Measurements from ENCODE around the gene CLEC6A. TPM values are rescaled to one million over a fixed set of nuclear protein-coding genes. Genes with fewer than 3 reads are reported as not detected.

CLEC6A gene
- total RNA-seq, 6 donors from 2014 or later = 0.49 to 0.98 (median 0.77) TPM; not detected in 2

GRCh38 chr12:8446642-8447547, 8.9 kb upstream of the CLEC6A start:
- no peaks in the 10 kb centered on the region for H3K27me3 ChIP-seq
- no peaks in the 10 kb centered on the region for H3K36me3 ChIP-seq
- WGBS, 2 donors = 89 to 92% methylated on average over 25 to 35 of the region's 35 CpGs
- no peaks in the 10 kb centered on the region for H3K4me1 ChIP-seq
- no peaks in the 10 kb centered on the region for H3K9me3 ChIP-seq
- ATAC-seq (ENCODE audit: low FRiP score in 2 of 2) (no peak), DNase-seq (peak in 1 of 2 donors; percentile 16)
- no peak overlapping the region for H3K4me3 ChIP-seq
- TF ChIP-seq, protein P1, sequence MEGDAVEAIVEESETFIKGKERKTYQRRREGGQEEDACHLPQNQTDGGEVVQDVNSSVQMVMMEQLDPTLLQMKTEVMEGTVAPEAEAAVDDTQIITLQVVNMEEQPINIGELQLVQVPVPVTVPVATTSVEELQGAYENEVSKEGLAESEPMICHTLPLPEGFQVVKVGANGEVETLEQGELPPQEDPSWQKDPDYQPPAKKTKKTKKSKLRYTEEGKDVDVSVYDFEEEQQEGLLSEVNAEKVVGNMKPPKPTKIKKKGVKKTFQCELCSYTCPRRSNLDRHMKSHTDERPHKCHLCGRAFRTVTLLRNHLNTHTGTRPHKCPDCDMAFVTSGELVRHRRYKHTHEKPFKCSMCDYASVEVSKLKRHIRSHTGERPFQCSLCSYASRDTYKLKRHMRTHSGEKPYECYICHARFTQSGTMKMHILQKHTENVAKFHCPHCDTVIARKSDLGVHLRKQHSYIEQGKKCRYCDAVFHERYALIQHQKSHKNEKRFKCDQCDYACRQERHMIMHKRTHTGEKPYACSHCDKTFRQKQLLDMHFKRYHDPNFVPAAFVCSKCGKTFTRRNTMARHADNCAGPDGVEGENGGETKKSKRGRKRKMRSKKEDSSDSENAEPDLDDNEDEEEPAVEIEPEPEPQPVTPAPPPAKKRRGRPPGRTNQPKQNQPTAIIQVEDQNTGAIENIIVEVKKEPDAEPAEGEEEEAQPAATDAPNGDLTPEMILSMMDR (IDR thresholded peaks at IDR 0.05) = no peak
- TF ChIP-seq POLR2A (IDR thresholded peaks at IDR 0.05) (no peak), EP300 (IDR thresholded peaks at IDR 0.05) (no peak), POLR2AphosphoS5 (IDR thresholded peaks at IDR 0.05) (no peak)
- H3K27ac ChIP-seq = no peak overlapping the region

DNA sequence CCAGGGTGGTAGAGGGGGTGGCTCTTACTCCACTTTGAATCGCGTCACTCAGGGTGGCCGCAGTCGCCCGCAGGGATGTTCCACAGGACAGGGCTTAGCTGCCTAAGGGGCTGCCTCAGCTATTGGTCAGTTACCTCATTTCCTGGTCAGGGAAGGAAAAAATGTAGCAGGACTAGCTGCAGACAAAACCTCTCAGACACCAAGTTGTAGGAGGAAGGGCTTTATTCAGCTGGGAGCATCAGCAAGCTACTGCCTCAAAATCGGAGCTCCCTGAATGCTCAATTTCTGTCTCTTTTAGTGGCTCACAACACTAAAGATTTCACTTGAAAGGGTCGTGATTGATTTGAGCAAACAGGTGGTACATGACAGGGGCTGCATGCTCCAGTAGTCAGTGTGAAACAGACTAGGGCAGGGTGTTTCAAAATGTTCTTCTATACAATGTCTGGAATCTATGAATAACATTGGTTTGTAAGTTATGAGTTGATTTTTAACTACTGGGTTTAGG, 6.4 kb upstream of the CLEC6A start:
- 73% methylated on average over 5 to 7 of the region's 7 CpGs for whole genome bisulfite sequencing, 2 donors
- DNase-seq (peak in 1 of 2 donors; percentile 11), ATAC-seq (ENCODE audit: low FRiP score in 2 of 2) (no peak)
- Histone ChIP-seq H3K4me3 (no peak overlapping the region), H3K9me3 (no peaks in the 10 kb centered on the region), H3K4me1 (no peaks in the 10 kb centered on the region), H3K27me3 (no peaks in the 10 kb centered on the region), H3K36me3 (no peaks in the 10 kb centered on the region), H3K27ac (no peak overlapping the region)
- no peak for TF ChIP-seq EP300 (IDR thresholded peaks at IDR 0.05)
- no peak for TF ChIP-seq POLR2A (IDR thresholded peaks at IDR 0.05)
- TF ChIP-seq, protein P1 (IDR thresholded peaks at IDR 0.05) = no peak
- no peak for TF ChIP-seq POLR2AphosphoS5 (IDR thresholded peaks at IDR 0.05)

- ATAC-seq (ENCODE audit: low FRiP score in 2 of 2) = no peak
- H3K9me3 ChIP-seq = no peaks in the 10 kb centered on the region
- no peaks in the 10 kb centered on the region for H3K4me1 ChIP-seq
- TF ChIP-seq POLR2AphosphoS5 (IDR thresholded peaks at IDR 0.05) = no peak
- no peak for TF ChIP-seq POLR2A (IDR thresholded peaks at IDR 0.05)
- no peak for TF ChIP-seq EP300 (IDR thresholded peaks at IDR 0.05)
- TF ChIP-seq, protein P1 (IDR thresholded peaks at IDR 0.05) = no peak
- no peak overlapping the region for H3K4me3 ChIP-seq
- peak in 1 of 2 donors; percentile 52 for DNase-seq
- peak overlapping the region in 2 of 4 donors; percentile 28 to 51 for H3K27ac ChIP-seq
- no peaks in the 10 kb centered on the region for H3K36me3 ChIP-seq
- WGBS, 2 donors = 91 to 93% methylated on average over 12 of the region's 12 CpGs
- H3K27me3 ChIP-seq = no peaks in the 10 kb centered on the region
Observed at GRCh38 chr12:8452036-8452435, 3.7 kb upstream of the CLEC6A start.

DNA sequence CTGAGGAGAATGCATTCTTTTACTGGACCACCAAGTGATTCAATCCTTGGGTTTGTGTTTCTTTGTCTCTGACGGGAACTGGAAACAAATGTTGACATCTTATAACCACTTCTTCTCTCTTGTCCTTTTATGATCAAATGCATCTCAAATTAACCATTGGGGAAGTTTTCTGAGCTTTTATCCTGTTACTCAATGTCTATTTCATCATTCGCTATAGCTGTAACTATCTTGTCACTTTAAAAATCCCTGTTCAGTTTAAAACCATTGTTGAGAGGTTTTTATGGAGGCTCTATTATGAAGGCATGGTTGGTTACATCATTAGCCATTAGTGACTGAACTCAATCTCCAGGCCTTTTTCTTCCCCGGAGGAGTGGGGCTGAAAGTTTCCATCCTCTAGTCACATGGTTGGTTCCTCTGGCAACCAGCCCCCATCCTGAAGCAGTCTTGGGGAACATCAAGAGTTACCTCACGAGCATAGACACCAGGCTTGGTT, 2.7 kb upstream of the CLEC6A start:
- ATAC-seq (ENCODE audit: low FRiP score in 2 of 2) (peak in 1 of 2 donors; percentile 72), DNase-seq (peak in 1 of 2 donors; percentile 51)
- Histone ChIP-seq H3K27me3 (no peaks in the 10 kb centered on the region), H3K27ac (peak overlapping the region in 2 of 4 donors; percentile 28 to 51), H3K4me3 (no peak overlapping the region), H3K4me1 (no peaks in the 10 kb centered on the region), H3K36me3 (no peaks in the 10 kb centered on the region), H3K9me3 (no peaks in the 10 kb centered on the region)
- no peak for TF ChIP-seq EP300 (IDR thresholded peaks at IDR 0.05)
- TF ChIP-seq, protein P1 (IDR thresholded peaks at IDR 0.05) = no peak
- TF ChIP-seq POLR2A (IDR thresholded peaks at IDR 0.05) = no peak
- no peak for TF ChIP-seq POLR2AphosphoS5 (IDR thresholded peaks at IDR 0.05)
- 39 to 51% methylated on average over 4 of the region's 4 CpGs for WGBS, 2 donors

All from upper lobe of left lung (tissue), 6 donors.